Endothelial cell of umbilical vein (primary cell): ENCODE measurements around the gene OR52K2.
"Not testable (repeated sequence)": the region's sequence is repeated elsewhere in the genome, so short reads cannot be mapped to it uniquely, and the experiment has no call there.

Experiments used
- EZH2 ChIP-seq: IDR thresholded peaks from 2 replicates; pipeline ENCODE4 v1.6.1; 2012; ENCODE audit warnings: borderline replicate concordance, low read depth, mild to moderate bottlenecking, moderate library complexity, low read length, inconsistent platforms; ENCODE audit not compliant: severe bottlenecking
- JUN ChIP-seq: IDR thresholded peaks from 2 replicates; pipeline ENCODE4 v1.6.1; 2011; ENCODE audit warnings: borderline replicate concordance, low read depth; ENCODE audit not compliant: insufficient read length, insufficient read depth
- POLR2A ChIP-seq: IDR thresholded peaks from 2 replicates; pipeline ENCODE4 v1.6.1; 2012; ENCODE audit warnings: low read depth, mild to moderate bottlenecking, control low read depth, low read length
- POLR2AphosphoS5 ChIP-seq: IDR thresholded peaks from 2 replicates; pipeline ENCODE4 v1.6.1; 2012; ENCODE audit warnings: low read depth, mild to moderate bottlenecking, control low read depth, low read length, moderate library complexity; ENCODE audit not compliant: insufficient read depth
- TF ChIP-seq, protein P1 (sequence below), 2 donors: IDR thresholded peaks; 1 replicate in 1 of 2; 2 replicates in 1 of 2; pipeline ENCODE4 v1.5.1; 2011; ENCODE audit warnings: low read length in 2 of 2, mild to moderate bottlenecking in 2 of 2, moderate library complexity in 2 of 2, control low read depth in 1 of 2, inconsistent platforms in 1 of 2, low read depth in 1 of 2; ENCODE audit not compliant: insufficient read depth in 1 of 2; ENCODE audit errors: extremely low read depth in 1 of 2
- TF ChIP-seq, protein P2 (sequence below): IDR thresholded peaks from 2 replicates; pipeline ENCODE4 v1.6.1; 2011; ENCODE audit not compliant: insufficient read depth, insufficient read length

DNA sequence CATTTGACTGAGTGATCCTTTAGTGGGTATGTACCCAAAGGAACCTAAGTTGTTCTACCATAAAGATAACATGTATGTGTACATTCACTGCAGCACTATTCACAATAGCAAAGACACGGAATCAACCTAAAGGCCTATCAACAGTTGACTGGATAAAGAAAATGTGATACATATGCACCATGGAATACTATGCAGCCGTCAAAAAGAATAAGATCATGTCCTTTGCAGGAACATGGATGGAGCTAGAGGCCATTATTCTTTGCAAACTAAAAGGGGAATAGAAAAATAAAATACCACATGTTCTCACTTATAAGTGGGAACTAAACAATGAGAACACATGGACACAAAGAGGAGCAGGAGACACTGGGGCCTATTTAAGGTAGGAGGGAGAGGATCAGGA lies 42.3 kb downstream of the OR52K2 start:
- TF ChIP-seq, protein P1, sequence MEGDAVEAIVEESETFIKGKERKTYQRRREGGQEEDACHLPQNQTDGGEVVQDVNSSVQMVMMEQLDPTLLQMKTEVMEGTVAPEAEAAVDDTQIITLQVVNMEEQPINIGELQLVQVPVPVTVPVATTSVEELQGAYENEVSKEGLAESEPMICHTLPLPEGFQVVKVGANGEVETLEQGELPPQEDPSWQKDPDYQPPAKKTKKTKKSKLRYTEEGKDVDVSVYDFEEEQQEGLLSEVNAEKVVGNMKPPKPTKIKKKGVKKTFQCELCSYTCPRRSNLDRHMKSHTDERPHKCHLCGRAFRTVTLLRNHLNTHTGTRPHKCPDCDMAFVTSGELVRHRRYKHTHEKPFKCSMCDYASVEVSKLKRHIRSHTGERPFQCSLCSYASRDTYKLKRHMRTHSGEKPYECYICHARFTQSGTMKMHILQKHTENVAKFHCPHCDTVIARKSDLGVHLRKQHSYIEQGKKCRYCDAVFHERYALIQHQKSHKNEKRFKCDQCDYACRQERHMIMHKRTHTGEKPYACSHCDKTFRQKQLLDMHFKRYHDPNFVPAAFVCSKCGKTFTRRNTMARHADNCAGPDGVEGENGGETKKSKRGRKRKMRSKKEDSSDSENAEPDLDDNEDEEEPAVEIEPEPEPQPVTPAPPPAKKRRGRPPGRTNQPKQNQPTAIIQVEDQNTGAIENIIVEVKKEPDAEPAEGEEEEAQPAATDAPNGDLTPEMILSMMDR (IDR thresholded peaks at IDR 0.05; ENCODE audit: extremely low read depth in 1 of 2, insufficient read depth in 1 of 2, low read depth in 1 of 2, low read length in 2 of 2), result not testable (repeated sequence)
- TF ChIP-seq, protein P2, sequence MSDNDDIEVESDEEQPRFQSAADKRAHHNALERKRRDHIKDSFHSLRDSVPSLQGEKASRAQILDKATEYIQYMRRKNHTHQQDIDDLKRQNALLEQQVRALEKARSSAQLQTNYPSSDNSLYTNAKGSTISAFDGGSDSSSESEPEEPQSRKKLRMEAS, result not testable (repeated sequence)
- TF ChIP-seq POLR2A, JUN, EZH2, POLR2AphosphoS5: not testable (repeated sequence)
